Mucosa of stomach (tissue), 1 donor: ENCODE data around the gene SHLD2.
"Not testable (repeated sequence)": the region's sequence is repeated elsewhere in the genome, so short reads cannot be mapped to it uniquely, and the experiment has no call there.

ENCODE experiments used
- H3K27me3 ChIP-seq: one replicate; pipeline ENCODE4 v1.7.0; 2013; ENCODE audit warnings: mild to moderate bottlenecking, low read length; ENCODE audit not compliant: control insufficient read depth, insufficient read depth
- H3K36me3 ChIP-seq: one replicate; pipeline ENCODE4 v1.7.0; 2013; ENCODE audit warnings: low read length; ENCODE audit not compliant: control insufficient read depth, insufficient read depth
- H3K4me1 ChIP-seq: one replicate; pipeline ENCODE4 v1.7.0; 2013; ENCODE audit warnings: mild to moderate bottlenecking, low read length; ENCODE audit not compliant: control insufficient read depth, insufficient read depth
- H3K4me3 ChIP-seq: one replicate; pipeline ENCODE4 v1.7.0; 2013; ENCODE audit warnings: low read length
- H3K9ac ChIP-seq: one replicate; pipeline ENCODE4 v1.7.0; 2013; ENCODE audit warnings: mild to moderate bottlenecking, low read length, moderate library complexity
- H3K9me3 ChIP-seq: one replicate; pipeline ENCODE4 v1.7.0; 2013; ENCODE audit warnings: mild to moderate bottlenecking, low read length, moderate library complexity; ENCODE audit not compliant: control insufficient read depth
- donor health status: Pancreatic carcinoma.

Gene SHLD2

GRCh38 chr10:87090779-87091178, 4.2 kb upstream of the SHLD2 start:
- no peak overlapping the region for H3K4me3 ChIP-seq
- no peaks in the 10 kb centered on the region for H3K27me3 ChIP-seq
- H3K9me3 ChIP-seq: no peaks in the 10 kb centered on the region
- peaks cover 15% of the 10 kb centered on the region for H3K4me1 ChIP-seq
- no peaks in the 10 kb centered on the region for H3K36me3 ChIP-seq
- no peak overlapping the region for H3K9ac ChIP-seq

DNA sequence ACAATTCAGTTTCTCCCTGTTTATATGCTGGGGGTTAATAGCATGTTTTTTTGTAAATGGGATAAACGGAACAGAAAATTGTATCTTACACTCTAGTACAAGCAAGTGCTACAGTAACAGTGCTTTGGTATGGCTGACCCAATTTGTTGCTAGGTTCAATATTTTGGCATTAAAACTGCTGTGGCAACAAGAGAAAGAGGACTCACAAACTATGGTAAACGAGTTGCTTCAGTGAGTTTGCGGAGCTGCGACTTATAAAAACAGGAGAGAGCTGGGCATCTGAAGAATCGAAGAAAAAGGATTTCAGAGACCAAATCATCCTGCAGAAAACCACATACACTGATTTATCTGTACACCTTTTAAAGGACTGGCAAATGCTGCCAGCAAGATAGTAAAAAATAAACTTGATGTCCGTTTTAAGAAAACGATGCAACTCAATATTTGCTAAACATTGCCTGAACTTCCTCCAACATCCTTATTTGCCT, 2.6 kb upstream of the SHLD2 start:
- no peaks in the 10 kb centered on the region for H3K9me3 ChIP-seq
- peak overlapping the region; percentile 52 for H3K4me3 ChIP-seq
- peak overlapping the region; percentile 79 for H3K9ac ChIP-seq
- H3K4me1 ChIP-seq: peaks cover 15% of the 10 kb centered on the region
- no peaks in the 10 kb centered on the region for H3K27me3 ChIP-seq
- no peaks in the 10 kb centered on the region for H3K36me3 ChIP-seq

DNA sequence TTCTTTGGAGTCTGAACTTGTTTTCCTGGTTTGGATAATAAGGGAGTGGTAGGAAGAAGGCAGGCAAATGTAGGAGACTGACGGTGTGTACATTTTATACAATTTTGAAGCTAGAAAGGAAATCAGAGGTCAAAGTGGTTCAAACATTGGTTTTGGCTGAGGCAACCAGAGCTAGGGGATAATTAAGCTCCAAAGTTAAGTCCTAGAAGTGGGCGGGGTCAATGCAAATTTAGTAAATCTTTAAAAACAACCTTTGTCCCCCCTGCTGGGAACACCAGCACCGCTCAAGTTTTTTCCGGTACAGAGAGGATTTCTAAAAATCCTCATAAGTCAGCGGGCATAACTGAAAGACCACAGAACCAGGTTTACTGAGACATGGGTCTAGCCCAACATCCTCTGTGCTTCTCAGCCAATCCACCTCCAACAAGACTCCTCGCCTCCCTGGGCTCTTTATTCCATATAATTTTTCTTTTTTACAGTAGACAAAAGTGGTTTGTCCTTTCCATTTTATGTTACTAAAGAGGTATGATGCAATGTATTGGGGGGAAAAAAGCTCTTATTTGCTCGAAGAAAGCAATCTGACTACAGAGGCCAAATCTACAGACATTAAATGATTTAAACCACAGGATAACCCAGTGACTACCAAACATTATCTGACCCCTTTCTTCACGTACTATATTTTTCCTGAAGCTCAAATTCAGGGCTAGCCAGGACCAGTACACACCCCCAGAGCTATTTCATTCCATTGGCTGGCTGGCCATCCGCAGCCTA, 2.0 kb upstream of the SHLD2 start:
- H3K4me3 ChIP-seq: peak overlapping the region; percentile 52
- no peaks in the 10 kb centered on the region for H3K27me3 ChIP-seq
- H3K36me3 ChIP-seq: no peaks in the 10 kb centered on the region
- H3K9ac ChIP-seq: peak overlapping the region; percentile 79
- H3K4me1 ChIP-seq: peaks cover 15% of the 10 kb centered on the region
- H3K9me3 ChIP-seq: no peaks in the 10 kb centered on the region

- peaks cover 15% of the 10 kb centered on the region for H3K4me1 ChIP-seq
- H3K9ac ChIP-seq: peak overlapping the region; percentile 79
- no peaks in the 10 kb centered on the region for H3K9me3 ChIP-seq
- no peaks in the 10 kb centered on the region for H3K36me3 ChIP-seq
- H3K27me3 ChIP-seq: no peaks in the 10 kb centered on the region
- peak overlapping the region; percentile 52 for H3K4me3 ChIP-seq
Observed at GRCh38 chr10:87093632-87094372, 1.2 kb upstream of the SHLD2 start.

DNA sequence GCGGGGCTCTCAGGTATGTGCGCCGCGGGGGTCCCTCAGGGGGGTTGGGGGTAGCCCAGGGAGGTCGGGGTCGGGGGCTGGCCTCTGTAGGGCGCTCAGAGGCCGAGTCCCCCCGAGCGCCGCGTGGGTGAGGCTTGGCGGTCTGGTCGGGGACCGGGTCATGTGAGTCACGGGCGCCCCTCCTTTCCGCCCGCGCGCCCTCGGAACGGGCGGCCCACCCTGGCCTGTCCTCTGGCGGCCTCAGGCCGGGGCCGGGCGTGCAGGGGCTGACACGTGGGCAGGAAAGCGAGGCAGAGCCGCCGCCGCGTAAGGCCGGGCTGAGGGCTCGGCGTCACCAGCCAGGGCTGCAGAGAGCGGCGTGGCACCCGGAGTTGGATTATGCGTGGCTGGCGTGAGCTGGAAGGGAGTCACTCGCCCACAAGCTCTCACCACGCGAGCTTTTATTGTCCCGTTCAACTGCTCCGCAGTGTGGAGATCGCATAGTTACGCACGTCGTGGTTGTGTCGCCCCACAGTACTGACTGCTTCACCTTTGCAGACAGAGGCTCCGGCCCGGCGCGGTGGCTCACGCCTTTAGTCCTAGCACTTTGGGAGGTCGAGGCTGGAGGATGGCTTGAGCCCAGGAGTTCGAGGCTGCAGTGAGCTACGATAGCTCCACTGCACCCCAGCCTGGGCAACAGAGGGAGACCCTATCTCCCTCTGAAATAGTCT, 385 bp downstream of the SHLD2 start:
- Histone ChIP-seq H3K4me3 (peak overlapping the region; percentile 58), H3K36me3 (no peaks in the 10 kb centered on the region), H3K9ac (peak overlapping the region; percentile 71), H3K9me3 (no peaks in the 10 kb centered on the region), H3K4me1 (peaks cover 15% of the 10 kb centered on the region), H3K27me3 (no peaks in the 10 kb centered on the region)

DNA sequence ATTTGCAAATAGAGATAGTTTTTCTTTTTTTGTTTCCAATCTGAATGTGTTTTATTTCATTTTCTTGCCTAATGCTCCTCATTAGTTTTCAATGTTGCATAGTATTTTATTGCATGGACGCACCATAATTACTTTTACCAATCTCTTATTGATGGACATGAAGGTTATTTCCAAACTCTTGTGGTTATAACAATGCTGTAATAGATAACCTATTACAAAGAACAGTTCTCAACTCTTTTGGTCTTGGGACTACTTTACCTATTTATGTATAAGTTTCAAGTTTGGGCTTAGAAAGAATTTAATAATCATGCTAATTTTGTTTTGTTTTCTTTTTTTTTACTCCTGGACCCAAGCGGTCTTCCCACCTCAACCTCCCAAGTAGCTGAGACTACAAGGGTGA, 7.0 kb downstream of the SHLD2 start:
- H3K9me3 ChIP-seq: no peaks in the 10 kb centered on the region
- H3K4me1 ChIP-seq: no peaks in the 10 kb centered on the region
- no peaks in the 10 kb centered on the region for H3K36me3 ChIP-seq
- no peaks in the 10 kb centered on the region for H3K27me3 ChIP-seq
- H3K9ac ChIP-seq: no peak overlapping the region
- H3K4me3 ChIP-seq: no peak overlapping the region

DNA sequence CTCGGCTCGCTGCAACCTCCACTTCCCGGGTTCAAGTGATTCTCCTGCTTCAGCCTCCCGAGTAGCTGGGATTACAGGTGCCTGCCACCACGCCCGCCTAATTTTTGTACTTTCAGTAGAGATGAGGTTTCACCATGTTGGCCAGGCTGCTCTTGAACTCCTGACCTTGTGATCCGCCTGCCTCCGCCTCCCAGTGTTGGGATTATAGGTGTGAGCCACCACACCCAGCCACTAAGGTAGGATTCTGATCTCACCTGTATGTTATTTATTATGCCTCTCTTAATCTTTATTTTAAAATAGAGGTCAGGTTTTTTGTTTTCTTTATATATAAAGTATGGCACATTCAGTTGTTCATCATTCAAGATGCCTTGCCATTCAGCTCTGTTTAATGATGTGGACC, 9.7 kb downstream of the SHLD2 start:
- not testable (repeated sequence) for H3K4me1 ChIP-seq, H3K9ac ChIP-seq, H3K4me3 ChIP-seq, H3K36me3 ChIP-seq, H3K9me3 ChIP-seq, H3K27me3 ChIP-seq

DNA sequence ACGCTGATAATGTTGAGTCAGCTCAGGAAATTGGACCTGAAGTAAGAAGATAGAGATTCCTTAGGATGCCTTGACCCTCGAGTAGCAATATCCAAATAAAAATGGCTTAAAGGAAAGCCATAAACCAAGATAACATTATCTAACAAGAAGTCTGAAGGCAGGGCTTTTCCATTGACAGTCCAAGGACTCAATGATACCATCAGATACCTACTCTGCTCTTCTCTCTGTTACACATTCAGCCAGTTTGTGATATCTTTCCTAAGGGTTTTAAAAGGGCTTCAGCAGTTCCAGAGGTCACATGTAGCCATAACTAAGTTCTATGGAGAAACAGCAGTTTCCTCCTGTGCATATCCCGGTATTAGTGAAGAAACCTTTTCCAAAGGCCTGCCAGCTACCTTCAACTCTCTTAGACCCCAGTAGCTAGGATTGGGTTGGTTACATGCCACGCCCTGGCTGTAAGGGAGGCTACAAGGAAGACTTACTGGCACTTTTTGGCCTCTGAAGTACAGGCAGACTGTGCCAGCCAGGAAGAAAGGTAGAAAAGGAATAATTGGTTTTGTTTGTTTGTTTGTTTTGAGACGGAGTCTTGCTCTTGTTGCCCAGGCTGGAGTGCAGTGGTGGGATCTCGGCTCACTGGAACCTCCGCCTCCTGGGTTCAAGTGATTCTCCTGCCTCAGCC, 10.6 kb downstream of the SHLD2 start:
- Histone ChIP-seq H3K9me3 (no peaks in the 10 kb centered on the region), H3K9ac (no peak overlapping the region), H3K36me3 (no peaks in the 10 kb centered on the region)

GRCh38 chr10:87118122-87118521, 23.1 kb downstream of the SHLD2 start:
- H3K27me3 ChIP-seq, H3K4me1 ChIP-seq: not testable (repeated sequence)

More for the DNA sequence above, 10.6 kb downstream of the SHLD2 start:
- H3K27me3 ChIP-seq: no peaks in the 10 kb centered on the region
- H3K4me1 ChIP-seq: no peaks in the 10 kb centered on the region
- no peak overlapping the region for H3K4me3 ChIP-seq

DNA sequence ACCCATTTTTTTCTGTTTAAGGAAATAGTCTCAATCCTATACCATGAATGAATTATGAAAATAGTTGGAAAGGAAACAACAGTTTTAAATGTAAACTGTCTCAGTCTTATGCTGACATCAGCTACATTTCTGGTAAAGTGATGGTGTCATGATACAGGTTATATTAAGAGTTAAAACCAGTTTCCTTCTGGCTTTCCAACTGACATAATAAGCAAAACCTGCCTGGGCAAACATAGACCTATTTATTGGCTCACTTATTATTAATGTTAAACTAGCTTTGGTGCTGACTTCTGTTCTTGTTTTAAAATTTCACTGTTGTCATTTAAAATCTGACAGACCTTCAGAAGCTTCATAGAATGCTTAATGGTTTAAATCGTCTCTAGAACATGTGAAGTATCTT, 24.0 kb downstream of the SHLD2 start:
- not testable (repeated sequence) for H3K4me1 ChIP-seq, H3K4me3 ChIP-seq, H3K36me3 ChIP-seq, H3K9ac ChIP-seq, H3K9me3 ChIP-seq, H3K27me3 ChIP-seq

More at GRCh38 chr10:87118122-87118521, 23.1 kb downstream of the SHLD2 start:
- H3K36me3 ChIP-seq, H3K9ac ChIP-seq, H3K9me3 ChIP-seq, H3K4me3 ChIP-seq: not testable (repeated sequence)

DNA sequence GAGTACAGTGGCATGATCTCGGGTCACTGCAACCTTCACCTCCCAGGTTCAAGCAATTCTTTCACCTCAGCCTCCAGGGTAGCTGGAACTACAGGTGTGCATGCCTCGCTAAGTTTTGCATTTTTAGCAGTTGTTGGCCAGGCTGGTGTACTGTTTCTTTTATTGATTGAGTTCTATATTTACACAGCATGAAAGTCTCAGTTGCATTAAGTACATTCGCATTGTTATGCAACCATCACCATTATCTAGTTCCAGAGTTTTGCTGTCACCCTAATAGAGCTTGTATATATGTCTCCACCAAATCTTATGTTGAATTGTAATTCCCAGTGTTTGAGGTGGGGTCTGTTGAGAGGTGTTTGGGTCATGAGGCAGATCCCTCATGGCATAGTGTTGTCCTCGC, 28.3 kb downstream of the SHLD2 start:
- not testable (repeated sequence) for H3K27me3 ChIP-seq, H3K4me1 ChIP-seq, H3K9ac ChIP-seq, H3K36me3 ChIP-seq, H3K9me3 ChIP-seq, H3K4me3 ChIP-seq
